HuH-7 (cell line): ENCODE results near the gene OSBPL10.

Experiments used
- DNase-seq: peaks from one replicate; pipeline ENCODE4 v3.0.0; 2011; ENCODE audit warnings: low spot score

Gene OSBPL10

DNA sequence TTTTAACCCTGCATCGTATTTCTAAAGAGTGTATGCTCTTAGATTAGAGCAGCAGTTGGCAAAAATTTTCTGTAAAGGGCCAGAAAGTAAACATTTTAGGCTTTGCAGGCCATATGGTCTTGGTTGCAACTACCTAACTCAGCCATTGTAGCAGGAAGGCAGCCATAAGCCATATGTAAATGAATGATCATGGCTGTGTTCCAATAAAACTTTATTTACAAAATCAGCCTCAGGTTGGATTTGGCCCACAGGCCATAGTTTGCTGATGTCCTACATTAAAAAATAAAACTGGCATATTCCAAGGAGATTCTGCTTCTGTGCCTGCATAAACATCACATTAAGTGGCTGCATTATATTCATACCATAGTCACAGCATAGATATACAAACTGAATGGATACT is 313.5 kb downstream of the OSBPL10 start:
- DNase-seq = no peak

DNA sequence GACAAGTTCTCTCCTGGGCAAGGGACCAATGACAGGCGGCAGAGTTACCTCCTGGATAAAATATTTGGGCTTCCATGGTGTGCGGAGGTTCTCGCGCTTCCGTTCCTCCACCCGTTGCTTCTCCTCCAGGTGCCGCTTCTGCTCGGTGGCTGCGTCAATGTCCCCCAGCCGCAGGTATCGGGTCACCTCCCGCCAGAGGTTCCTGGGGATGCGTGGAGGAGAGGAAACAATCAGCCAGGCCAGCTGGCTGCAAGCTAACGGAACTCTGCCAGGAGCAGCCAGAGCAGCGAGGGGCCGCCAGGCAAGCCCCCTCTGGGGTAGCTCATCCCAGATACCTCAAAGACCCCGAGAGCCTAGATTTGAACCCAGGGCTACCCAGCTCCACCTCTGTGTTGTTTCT is 317.0 kb downstream of the OSBPL10 start:
- DNase-seq = no peak

DNA sequence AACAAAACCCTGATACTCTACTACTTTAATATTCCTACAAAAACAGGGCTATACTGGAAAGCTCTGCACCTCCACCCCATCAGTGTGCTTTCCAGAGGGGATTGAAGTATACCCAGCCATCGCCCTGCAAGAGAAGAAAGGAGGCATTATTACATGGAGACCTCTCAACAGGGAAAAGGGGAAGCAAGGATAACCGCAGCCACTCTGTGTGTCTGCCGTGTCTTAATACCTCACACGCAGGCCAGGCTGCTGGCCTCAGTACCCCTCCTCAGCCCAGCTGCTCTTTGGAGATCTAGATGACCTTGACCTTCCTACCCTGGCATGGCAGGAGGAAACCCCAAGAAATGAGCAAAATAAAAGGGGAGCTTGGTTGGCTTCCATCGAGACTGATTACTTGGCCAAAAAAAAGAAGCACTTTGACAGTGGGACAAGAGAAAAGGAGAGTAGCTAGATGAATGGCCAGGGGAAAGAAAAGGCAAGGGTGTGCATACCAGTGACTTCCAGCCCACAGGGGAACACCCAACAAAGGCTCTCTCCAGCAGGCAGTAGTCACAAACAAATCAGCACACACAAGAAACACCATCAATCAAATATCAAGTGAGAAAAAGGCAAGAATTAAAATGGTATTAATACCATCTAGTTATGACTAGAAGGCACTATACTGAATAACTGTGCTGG is 318.9 kb downstream of the OSBPL10 start:
- no peak for DNase-seq

DNA sequence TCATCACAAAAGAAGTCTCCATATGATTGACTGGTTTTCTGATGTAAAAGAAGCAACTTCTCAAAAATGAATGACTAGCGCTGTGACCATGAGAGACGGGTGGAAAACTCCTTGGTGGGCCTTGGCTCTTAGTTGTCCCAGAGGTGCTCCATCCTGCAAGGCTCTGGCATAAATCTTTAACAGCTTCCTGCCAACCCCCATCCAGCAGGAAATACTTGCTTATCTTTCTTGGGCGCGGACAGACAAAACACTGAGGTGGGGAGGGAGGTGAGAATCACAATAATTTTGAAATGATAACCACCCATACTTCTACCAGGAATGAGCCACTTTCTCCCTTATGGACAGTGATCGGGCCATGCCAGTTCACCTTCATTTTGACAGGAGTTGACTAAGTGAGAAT is 319.8 kb downstream of the OSBPL10 start:
- no peak for DNase-seq

DNA sequence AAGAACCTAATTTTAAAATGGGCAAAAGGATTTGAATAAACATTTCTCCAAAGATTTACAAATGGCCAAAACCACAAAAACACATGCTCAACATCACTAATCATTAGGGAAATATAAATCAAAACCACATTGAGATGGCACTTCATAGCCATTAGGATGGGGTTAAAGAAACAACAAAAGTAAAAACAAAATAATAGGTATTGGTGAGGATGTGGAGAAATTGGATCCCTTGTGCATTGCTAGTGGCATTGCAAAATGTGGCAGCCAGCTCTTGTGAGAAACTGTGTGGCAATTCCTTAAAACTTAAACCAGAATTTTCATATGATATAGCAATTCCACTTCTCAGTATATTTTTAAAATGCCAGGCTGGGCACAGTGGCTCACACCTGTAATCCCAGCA is 321.8 kb downstream of the OSBPL10 start:
- DNase-seq = no peak

DNA sequence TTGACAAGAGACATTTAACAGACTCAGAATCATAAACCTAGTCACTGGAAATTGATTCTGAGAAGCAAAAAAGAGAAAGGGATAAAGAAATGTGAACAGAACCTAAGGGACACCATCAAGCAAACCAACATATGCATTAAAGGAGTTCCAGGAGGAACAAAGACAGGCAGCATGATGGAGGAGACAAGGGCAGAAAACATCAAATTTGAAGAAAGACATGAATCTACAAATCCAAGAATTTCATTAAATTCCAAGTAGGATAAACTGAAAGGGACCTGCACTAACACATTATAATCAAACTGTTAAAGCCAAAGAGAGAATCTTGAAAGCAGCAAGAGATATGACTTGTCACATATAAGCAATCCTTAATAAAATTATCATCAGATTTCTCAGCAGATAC is 326.1 kb downstream of the OSBPL10 start:
- DNase-seq = no peak

DNA sequence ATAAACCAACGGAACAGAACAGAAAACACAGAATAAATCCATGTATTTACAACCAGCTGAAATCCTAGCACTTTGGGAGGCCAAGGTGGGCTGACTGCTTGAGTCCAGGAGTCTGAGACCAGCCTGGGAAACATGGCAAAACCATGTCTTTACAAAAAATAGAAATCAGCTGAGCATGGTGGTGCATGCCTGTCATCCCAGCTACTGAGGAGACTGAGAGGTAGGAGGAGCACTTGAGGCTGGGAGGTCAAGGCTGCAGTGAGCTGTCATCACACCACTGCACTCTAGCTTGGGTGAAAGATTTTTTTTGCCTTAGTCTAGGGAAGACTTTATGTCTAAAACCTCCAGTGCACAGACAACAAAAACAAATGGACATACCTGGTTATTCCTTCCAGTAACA is 327.6 kb downstream of the OSBPL10 start:
- DNase-seq = no peak

DNA sequence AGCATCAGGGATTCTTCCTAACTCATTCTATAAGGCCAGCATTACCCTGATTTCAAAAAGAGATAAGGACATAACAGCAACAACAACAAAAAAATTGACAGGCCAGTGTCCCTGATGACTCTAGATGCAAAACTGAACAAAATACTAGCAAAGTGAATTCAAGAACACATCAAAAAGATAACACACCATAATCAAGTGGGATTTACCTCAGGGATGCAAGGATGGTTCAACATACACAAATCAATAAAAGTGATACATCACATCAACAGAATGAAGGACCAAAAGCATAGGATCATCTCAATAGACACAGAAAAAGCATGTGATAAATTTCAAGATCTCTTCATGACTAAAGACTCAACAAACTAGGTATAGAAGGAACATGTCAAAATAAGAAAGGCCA is 328.8 kb downstream of the OSBPL10 start:
- DNase-seq = no peak

DNA sequence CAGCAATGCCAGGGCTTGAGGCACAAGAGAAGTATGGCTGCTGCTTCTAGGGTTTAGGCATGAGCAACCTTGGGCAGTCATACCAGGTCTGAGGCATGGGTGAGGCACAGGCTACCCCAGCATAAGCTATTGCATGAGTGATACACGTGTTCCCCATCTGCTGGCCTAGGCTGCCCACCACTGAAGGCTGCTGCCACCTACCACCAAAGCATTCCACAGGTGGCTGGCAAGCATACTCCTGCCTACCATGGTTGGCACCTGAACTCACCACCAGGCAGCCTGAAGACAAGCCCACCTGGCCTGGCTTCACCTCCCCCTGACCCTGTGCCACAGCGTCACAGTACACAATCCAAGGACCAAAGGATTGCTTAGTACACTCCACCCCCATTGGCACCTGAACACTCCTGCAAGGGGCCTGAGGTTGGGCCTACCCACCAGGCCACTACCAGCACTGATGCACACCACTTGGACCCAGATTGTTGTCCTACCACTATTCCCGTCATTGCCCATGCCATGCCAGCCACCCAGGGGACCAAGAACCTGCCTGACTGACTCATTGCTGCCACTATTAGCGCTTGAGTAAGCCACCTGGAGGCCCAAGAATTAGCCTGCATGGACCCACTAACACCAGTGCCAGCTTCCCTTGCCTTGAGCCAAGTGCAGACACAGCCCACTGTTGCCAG is 332.6 kb downstream of the OSBPL10 start:
- no peak for DNase-seq

DNA sequence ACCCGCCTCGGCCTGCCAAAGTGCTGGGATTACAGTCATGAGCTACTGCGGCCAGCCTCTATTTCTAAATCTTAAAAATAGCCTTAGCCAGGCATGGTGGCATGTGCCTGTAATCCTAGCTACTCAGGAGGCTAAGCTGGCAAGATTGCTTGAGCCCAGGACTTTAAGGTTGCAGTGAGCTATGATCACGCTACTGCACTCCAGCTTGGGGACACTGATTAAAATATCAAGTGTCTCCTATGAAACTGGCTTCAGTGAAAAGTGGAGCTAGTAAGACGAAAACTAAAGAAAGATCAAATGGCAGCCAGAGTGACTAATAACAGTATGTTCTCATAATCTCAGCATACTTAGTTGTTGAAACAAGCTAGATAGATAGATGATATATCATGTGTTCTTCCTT is 335.8 kb downstream of the OSBPL10 start:
- no peak for DNase-seq

DNA sequence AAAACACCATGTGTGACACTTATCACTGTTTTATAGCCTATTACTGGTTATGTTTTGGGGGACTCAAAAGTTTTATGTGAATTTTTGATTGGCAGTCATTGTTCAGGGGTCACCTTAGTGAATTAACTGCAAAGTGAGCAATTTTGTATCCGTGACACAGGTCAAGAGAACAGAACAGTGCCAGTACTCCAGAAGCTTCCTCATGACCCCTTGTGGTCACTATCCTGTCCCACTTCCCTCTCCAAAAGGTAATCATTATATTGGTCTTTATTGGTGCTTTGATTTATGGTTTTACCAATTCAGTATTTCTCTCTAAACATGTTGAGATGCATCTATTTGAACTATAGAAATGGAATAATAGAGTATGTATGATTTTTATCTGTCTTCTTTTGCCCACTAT is 341.2 kb downstream of the OSBPL10 start:
- DNase-seq = no peak

DNA sequence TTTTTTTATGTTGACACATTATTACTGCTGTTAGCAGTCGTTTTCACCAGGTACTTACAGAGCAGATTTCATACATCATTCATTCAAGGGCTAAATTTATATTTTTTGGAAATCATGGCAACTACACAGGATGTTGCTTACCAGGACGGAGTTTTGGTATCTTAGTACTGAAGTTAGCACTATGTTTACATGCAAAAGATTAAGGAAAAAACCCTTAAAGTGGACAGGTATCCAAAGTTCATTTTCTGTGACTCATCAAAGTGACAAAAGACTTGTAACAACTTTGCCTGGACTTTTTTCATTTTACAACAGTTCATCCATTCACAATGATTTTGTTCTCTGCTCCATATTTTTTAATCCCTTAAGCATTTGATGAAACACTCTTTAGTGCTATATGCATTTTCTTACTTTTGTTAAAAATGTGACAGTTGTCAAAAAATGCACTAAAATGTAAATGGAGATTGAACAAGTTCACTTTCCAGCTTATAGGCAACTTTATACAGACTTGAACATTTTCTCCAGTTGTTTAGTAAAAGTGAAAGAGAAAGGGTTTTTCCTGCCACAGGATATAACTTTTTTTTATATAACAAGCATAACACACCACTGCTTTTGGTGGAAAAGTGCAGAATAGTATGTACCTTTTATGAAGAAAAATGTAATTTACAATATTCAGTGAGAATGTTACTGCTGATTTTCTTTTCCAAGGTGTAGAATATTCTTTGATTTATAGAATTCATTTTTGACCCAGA is 344.2 kb downstream of the OSBPL10 start:
- no peak for DNase-seq

DNA sequence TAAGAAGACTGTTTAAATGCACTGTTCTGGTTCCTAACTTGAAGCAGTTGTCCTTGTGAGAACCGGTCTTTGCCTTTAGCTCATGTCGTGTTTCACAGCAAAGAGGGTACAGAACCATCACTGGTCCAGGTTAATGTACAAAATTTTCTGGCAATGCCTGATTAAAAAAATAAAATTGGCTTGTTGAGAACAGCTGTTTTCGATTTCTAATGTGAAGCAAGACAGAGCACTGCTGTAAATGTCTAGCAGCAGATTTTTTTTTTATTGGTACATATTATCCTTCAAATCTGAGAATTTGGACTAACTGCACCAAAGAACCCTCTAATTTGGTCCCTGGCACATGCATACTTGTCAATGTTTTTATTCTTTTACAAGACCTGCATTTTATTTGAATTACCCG is 345.0 kb downstream of the OSBPL10 start:
- DNase-seq = no peak

DNA sequence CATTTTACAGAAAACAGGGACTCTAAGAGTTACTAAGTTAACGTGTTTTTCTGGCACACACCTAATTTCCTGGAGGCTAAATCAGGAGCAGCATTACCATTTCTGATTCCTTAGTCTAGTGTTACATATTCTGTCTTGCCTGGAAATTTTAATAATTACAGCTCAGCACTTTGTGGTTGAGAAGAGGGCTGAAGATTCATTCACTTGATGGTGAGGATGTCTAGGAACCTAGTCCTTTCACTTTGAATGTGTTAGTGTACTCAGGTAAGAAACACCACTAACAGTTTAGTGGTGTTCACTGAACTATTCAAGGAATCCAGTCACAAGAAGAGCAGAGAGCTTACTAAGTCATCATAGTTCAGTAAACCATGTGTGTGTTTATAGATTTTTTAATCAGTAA is 345.5 kb downstream of the OSBPL10 start:
- DNase-seq = no peak

DNA sequence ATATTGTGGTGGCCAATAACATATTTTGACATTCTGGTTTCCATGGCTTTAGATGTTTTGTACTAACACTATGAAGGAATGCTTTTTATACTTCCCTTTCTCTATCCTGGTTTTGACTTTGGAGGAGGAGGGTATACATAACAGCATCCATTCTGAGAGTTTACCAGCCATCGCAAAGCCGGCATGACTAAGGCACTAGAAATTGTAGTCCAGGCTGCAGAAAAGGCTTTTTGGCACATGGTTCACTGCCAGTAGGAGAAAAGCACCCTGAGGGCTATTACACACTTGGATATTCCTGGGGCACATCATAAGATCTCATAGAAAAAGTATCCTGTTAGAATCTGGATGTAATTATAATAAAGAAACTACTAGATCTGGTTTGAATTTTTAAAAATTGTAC is 346.6 kb downstream of the OSBPL10 start:
- DNase-seq = no peak

DNA sequence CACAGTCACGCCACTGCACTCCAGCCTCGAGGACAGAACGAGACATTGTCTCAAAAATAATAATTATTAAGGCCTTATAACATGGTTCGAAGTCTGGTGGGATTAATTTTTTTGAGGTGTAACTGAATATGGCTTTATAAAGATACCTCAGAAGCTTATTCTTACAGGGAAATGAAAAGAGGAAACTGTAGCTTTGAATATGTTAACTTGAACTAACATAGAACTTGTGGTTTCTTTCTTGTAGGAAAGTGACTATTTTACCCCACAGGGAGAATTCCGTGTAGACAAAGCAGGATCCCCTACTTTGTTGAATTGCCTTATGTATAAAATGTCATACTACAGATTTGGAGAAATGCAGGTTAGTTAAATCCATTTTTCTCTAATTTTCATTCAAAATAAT is 352.0 kb downstream of the OSBPL10 start:
- no peak for DNase-seq

DNA sequence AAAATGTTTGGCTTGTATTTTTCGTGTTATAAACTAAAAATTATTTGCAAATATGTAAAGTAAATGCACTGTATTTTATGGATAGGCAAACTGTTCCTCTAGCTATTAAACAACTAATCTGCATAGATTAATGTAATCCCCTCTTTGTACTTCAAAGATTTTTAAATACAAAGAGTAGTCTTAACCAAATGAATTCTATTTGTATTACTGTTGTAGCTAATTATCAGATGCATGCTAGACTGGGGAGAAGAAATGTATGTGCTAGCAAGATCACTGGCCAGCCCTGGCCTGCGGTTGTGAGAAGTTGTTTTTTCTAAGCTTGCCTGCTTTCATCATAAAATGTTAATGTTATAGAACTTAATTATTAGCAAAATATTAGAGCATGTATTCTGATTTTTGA is 355.7 kb downstream of the OSBPL10 start:
- DNase-seq = no peak

DNA sequence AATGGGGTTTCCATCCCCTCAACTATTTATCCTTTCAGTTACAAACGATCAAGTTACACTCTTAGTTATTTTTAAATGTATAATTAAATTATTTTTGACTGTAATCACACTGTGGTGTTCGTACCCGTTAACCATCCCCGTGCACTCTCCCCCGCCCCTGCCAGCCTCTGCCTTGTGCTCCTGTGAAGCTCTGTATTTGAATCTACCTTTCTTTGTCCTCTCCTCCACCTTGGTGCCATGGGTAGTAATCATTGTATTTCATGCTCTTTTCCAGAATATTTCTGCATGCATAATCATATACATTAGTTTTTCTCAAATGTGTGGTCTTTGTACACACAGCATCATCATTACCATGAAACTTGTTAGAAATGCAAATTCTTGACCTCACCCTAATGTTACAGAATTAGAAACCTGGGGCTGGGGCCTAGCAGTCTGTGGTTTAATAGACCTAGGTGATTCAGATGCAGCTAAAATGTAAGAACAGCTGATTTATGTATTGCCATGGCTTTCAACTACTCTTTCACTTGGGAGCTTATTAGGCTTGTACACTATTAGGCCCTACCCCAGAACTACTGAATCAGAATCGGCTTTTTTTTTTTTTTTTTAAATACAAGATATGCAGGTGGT is 356.9 kb downstream of the OSBPL10 start:
- no peak for DNase-seq

DNA sequence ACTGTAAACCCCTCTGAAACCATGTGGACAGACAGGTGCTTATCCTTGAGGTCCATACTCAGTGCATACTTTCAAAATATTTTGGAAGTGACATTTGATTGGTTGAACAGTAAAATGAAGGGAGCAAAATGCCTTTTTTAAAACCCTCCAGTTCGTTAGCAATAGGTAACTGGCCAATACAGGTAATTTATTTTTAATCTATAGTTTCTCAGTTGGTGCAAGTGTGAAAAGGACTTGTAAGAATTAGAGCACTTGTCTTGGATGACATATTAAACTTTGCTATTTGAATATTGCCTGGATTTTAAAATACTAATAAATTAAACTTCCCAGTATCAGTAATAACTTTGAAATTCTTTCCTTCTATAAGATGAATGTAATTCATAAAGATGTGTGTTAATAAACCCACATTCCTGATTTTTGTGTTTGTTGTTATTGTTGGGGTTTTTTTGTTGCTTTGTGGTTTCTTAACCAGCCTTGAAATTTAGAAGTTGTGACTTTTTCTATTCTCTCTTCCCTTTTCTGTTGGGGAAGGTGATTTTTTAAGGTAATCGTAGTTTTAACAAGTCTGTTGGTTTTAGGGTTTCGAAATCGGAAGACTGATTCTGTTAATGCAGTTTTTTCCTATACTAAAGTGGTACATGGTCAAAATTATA is 358.3 kb downstream of the OSBPL10 start:
- no peak for DNase-seq

DNA sequence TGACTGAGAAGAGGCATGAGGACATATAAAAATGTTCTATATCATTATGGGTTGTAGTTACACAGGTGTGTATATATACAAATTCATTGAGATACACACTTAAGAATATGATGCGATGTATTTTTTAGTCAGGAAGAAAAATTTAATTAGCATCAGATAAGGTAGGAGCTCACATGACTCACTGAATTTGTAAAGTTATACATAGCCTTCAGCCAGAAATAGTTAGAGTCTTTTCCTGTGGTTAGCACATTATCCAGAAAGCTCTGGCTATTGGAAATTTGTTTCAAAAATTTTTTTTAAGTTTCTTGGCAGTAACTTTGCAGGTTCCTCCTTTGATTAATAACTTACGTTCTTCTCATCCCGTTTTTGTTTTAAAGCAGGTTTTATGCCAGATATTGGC is 359.7 kb downstream of the OSBPL10 start:
- no peak for DNase-seq

DNA sequence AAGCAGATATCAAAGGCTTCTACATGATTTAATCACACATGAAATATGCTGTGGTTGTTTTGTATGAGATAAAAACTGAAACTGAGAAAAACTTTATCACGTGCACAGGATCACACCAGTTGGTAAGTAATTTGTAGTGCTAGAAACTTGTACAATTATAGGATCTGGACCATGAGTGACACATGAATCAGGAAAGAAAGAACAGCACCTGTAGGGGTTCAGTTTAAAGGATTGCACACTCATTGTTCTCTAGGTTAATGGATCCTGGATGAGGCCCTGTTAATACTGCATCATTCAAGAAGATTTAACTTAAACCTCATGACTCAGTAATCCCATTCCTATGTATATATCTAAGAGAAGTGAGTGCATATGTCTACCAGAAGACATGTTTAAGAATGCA is 360.4 kb downstream of the OSBPL10 start:
- DNase-seq = no peak

DNA sequence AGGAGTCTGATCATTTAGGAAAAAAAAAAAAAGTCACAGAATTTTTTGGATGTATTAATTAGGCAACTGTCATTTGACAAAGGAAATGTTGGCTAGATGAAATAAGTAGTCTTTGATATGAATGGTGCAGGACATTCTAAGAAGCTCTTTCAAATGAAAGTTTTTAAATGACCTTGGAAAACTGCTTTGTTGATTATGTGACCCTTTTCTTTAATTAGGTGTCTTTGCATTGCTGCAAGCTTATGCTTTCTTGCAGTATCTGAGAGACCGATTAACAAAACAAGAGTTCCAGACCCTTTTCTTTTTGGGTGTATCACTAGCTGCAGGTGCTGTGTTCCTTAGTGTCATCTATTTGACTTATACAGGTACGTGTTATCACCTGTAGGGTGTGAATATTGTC is 364.4 kb downstream of the OSBPL10 start:
- no peak for DNase-seq
